HG03108 (cell line): Measurements from ENCODE around the gene SEMA4D.

Experiments
- ATAC-seq: cut with Tn5 transposase; IDR thresholded peaks from one replicate; pipeline ENCODE4 v1.9.1; 2021; ENCODE audit warnings: moderate library complexity; ENCODE audit not compliant: unreplicated experiment

SEMA4D gene

GRCh38 chr9:89417832-89418473 lies 80.0 kb downstream of the SEMA4D start:
- no peak for ATAC-seq

DNA sequence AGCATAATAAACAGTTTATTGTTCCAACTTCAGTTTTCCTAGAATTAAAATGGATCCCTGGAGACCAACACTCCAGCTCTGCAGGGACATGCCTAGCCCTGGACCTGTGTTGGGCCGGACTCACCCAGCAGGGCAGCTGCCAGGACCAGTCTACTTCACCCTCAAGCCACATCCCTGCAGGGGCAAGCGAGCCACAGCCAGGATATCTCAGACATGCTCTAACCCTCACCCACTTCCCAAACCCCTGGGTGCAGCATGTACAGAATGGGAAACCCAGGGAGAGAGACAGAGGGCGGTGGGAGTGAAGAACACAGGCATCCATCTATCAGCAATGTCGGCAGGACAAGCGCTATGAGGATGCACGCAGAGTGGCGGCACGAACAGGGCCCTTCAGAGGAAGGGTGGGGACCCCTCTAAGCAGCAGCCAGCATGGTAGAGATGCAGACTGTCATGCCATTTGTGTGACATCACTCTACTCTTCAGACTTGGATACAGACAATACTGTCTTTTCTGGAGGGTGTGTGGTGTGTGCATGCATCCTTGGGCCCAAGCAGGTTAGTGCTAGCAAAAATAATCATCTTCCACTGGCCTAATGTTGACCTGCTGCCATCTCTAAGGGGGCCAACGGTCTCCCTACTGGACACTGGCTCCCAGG lies 83.1 kb downstream of the SEMA4D start:
- ATAC-seq: no peak

- no peak for ATAC-seq
Measured at GRCh38 chr9:89413963-89414638, 83.8 kb downstream of the SEMA4D start.

- ATAC-seq: no peak
Measured at GRCh38 chr9:89412951-89413350, 85.0 kb downstream of the SEMA4D start.

DNA sequence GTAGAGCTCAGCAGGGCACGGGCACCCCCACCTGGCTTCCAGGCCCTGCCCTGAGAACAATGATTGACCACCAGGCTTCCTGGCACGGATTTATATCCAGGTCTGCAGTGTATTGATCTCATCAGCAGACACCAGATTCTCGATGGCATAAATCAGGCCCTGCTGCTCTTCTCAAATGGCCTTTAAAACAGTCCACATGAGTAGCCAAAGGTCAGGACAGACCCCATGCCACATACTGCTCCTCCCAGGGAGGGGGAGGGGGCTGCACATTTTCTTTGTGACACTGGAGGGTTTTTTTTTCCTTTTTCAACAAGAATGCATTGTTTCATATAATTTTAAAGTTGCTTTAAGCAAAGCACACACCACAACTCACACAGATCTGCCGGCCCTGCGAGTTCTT lies 85.4 kb downstream of the SEMA4D start:
- no peak for ATAC-seq

GRCh38 chr9:89411759-89412158 lies 86.2 kb downstream of the SEMA4D start:
- no peak for ATAC-seq

DNA sequence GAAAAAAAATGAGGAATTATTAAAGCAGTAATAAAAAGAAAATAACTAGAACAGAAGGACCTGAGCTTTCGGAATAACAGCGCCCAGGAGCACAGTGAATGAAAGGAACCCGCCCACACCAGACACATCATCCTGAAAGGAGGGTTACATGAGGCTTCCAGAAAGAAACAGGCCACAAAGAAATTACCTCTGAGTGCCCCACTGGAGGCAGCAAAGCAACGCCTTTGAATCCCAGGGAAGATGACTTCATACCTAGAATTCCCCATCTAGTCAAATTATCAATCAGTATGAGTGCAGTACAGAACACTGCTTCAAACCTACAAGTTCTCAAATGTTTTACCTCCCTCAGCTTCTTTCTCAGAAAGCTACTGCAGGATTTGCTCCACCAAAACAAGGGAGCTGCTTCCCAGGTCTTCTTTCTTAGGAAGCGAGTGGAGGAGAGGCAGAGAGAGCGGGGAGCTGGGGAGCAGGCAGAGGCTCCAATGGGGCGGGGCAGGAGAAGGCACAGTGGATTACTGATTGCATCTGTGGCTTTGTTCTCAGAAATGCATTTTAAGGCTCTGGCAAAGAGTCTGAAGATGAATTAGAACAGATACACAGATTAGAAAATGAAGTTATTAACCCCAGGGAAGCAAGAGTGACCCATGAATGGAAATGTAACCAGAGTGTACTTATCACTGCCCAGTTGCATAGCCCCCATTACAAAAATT lies 87.1 kb downstream of the SEMA4D start:
- ATAC-seq: no peak

DNA sequence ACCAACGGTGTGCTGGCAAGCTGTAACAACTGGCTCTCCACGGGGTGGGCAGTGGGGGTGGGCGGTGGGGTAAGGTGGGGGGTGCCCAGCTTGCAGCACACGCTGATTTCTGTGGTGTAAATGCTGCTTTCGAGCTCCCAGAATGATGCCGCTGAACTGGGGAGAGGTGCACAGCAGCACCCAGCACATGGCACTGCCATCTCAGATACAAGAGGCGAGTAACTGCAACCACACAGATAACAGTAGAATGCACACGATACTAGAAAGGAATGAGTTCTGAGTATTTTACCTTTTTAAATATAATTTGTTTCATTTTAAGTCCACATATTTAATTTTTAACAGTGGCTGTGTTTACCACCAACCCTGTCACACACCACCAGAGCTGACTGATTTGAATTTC lies 87.9 kb downstream of the SEMA4D start:
- no peak for ATAC-seq

DNA sequence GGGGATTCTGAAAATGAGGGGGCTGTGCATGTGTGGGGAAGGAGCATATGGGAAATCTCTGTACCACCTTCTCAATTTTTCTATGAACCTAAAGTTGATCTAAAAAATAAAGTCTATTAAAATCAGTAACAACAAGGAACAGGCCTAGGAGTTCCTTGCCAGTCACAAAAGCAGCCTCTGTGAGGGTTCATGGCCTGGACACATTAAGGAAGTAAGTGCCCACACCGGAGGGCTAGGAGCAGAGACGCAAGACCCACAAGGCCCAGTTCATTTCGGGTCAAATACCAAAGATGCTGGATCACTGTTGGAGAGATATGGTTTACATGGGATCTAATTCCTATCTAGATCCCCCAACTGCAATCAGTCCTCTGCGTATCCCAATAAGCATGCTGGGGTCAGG lies 88.4 kb downstream of the SEMA4D start:
- no peak for ATAC-seq

DNA sequence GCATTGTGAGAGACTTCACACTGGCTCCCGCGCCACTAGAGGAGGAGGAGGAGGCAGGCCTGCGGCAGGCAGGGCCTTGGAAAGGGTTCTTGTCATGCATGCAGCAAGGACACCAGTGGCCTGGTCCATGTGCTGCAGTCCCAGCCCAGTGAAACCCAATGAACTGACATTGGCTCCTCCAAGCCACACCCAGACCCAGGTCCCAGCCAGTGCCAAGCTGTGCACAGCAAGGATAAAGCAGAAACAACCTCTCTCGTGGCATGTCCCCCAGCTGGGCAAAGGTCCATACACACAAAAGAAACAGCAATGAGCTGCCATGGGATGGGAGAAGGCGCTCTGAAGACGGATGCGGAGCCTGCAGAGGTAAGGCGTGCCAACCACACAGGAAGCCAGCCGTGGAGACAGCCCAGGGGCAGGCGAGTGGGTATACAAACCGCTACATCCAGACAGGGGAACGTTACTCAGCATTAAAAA lies 89.2 kb downstream of the SEMA4D start:
- no peak for ATAC-seq

GRCh38 chr9:89407070-89407469 lies 90.8 kb downstream of the SEMA4D start:
- ATAC-seq: no peak

DNA sequence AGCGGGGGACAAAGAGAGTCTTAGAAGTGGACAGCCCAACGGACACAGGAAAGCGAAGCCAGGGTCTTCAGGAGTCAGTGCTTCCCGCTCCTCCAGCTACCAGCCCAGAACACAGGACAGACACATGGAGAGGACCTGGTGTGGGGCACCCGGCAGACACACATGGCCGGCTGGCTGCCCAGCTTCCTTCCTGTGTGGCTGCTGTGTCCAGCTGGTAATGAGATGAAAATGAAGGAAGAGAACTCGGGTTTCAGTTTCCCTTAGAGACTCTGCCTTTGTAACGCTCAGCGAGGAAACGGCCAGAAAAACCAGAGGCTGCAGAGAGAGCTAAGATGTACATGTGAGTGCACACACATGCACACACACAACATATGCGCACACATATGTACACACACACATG lies 92.1 kb downstream of the SEMA4D start:
- ATAC-seq: peak; percentile 59

GRCh38 chr9:89404074-89404473 lies 93.8 kb downstream of the SEMA4D start:
- ATAC-seq: no peak

- no peak for ATAC-seq
Measured at GRCh38 chr9:89402695-89403427, 95.1 kb downstream of the SEMA4D start.

- peak; percentile 77 for ATAC-seq
Measured at GRCh38 chr9:89400403-89401116, 97.4 kb downstream of the SEMA4D start.

DNA sequence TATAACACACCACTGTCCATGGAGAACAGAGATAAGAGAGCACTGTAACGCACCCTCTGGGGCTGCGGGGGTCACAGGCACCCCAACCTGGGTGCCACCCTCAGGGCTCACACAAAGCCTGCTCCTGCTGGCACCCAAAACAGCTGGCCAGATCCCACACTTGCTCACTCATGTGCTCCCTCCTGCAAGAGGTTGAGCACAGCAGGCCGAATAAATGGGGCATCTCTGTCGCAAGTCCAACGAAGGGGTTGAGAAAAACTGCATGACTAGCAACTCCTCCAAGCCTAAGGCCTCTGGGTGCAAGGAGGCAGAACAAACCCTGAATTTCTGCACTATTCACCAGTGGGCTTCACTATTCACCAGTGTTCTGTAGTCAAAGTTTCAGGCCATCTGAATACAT lies 99.3 kb downstream of the SEMA4D start:
- no peak for ATAC-seq

DNA sequence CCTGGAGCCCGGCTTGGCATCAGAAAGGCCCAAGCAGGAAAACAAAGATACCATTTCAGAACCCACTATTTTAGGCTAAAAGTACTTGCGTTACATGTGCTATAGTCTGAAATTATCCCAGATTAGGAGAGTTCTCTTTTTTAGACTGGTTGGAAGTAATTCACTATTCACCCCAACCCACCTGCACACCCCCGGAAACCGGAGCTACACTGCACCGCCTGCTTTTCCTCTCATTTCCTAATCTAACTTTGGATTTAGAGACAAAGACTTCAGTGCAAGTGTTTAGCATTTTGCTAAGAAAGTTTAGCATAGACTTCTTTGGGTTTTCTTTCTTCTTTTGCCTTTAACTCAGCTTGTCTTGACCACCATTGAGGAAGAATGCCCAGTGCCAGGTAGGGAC lies 100.4 kb downstream of the SEMA4D start:
- no peak for ATAC-seq

DNA sequence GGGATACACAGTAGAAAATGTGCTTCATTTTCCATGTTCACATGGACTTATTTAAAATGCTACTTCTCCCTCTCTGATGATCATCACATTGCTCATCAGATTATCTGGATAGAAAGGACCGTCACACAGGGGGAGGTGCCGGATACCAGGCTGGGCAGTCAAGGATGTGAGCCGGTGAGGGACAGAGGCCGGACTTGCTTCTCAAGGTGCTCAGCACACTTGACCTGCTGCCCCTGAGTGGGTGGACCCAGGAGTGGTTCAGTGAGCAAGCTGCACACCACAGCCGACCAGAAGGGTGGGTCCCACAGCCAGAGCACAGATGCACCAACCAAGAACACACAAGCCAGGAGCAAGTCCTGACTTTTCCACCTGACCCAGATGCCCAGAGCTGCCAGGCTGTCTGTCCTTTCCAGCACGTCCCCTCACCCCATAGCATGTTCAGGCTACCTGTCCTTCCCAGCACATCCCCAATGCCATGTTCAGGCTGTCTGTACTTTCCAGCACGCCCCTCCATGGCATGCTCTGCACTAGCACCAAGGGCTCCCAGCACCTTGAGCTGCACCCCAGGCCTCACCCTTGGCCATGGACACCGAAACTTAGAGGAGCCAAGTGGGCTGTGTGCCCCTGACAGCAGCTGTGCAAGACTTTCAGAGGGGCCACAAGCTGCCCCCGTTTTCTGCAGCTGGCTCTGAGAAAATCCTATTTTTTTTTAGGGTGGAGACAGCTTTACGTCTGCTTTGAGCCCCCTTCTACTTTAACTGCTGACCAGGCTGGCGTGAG lies 101.8 kb downstream of the SEMA4D start:
- no peak for ATAC-seq

GRCh38 chr9:89394412-89394811 lies 103.5 kb downstream of the SEMA4D start:
- no peak for ATAC-seq

- ATAC-seq: no peak
Measured at GRCh38 chr9:89391585-89391984, 106.3 kb downstream of the SEMA4D start.
